HuH-7 (cell line): Measurements from ENCODE around the gene THEM5.

Experiments
- DNase-seq: peaks from one replicate; pipeline ENCODE4 v3.0.0; 2011; ENCODE audit warnings: low spot score

Gene THEM5

DNA sequence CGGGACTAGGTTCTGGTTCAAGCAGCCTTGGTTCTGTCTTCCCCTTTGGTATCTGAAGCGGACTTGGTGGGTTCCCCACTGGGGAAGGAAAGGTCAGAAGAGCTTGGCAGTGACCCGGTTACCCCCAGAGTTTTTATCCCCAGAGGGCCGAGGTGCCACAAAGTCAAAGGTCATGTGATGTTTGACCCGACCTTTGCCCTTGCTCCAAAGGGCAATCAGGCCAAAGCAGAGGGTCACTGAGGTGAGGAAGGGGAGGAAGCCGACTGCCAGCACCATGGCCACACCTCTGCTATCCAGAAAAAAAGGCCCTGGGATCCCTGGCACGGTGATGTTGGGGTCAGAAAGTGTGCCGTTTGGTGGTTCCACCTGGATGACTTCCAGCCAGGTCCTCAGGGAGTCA, 52.7 kb downstream of the THEM5 start:
- DNase-seq: no peak

DNA sequence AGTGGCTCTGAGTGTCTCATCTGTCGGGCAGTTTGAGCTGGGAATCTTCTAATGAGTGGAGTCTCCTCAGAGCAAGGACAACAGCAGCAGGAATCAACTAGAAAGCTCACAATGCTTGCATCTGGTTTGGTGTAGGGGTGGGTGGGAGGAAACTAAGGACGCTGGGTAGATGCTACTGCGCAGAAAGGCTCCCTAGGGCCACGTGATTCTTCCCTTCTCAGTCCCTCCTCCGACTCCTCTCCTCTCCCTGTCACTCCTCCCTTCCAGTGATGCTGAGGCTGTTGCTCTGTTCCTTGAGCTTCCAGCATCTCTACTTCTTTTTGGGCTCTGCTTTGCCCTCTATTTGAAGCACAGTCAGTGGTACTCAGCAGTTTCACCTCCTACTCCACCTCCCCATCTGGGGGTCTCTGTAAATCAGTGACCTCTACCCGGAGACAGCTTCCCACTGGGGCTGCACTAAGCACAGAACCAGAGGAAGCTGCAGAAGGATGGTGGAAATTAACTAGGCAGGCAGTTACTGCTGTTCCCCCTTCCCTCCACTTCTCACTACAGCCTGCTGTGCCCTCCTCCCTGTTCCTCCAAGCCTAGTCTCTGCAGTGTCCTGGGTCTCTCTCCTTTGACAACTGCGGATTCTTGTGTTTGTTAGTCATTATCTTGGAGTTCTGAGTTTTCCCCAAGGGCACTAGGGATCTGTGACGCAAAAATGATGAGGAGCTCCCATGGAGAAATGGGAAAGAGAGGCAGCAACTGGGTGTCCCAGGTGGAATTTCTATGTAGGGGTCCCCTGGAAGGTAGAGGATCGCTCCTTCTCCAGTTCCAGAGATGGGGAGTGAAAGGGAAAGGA, 54.1 kb downstream of the THEM5 start:
- DNase-seq: no peak

- DNase-seq: no peak
Observed at GRCh38 chr1:151798571-151798970, 54.9 kb downstream of the THEM5 start.
